ENCODE results near the gene TNIP3.
"Not testable (repeated sequence)": the region's sequence is repeated elsewhere in the genome, so short reads cannot be mapped to it uniquely, and the experiment has no call there.

The TNIP3 gene

GRCh38 chr4:121177246-121178137 lies 13.4 kb upstream of the TNIP3 start:
- no peak for DNase-seq (ENCODE audit: low spot score)

DNA sequence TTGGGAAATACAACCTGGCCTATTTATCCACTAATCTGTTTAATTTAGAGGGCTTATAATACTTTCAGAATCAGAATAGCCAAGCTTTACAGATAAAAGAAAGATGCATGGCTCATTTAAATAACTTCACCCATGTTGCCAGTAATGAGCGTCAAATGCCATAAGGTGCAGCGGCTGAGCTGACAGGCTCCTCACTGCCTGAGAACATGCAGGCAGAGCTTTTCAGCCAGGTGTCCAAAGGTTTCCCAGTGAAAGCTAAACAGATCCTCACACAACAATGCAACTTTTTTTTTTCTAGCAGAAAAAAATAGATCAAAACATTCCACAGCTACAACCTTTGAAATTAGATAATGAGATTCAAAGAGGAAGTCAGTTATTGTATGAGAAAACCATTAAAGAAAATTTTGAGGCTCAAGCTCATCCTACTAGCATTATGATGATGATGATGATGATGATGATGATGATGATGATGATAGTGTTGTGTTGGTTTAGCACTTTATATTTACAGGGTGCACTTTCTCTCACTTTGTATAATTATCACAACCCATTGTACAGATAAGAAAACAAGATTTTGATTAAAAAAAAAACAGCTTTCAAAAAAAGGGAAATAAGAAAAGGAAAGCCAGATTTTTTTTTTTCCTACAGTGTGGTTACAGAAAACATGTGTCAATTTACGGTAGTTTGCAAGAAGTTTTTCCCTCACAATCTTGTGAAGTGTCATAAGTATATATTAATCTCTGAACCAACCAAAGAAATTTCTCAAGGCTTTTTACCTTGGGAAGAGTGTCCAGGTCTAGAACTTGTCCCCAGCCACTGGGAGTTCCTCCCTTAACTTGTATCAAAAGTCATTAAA lies 12.2 kb upstream of the TNIP3 start:
- no peak for DNase-seq (ENCODE audit: low spot score)

DNA sequence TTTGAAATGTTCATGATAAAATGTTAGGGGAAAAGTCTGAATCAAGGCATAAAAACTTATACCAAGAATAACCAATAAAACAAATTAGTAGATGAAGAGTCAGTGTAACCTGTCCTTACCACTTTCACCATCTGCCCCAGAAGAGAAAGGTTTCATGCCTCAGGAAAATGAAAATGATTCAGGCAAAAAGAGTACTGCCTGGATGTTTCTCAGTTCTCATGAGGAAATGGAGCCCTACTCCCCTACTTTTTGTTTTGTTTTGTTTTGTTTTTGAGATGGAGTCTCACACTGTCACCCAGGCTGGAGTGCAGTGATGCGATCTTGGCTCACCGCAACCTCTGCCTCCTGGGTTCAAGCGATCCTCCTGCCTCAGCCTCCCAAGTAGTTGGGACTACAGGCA lies 7.4 kb upstream of the TNIP3 start:
- DNase-seq (ENCODE audit: low spot score), result not testable (repeated sequence)

DNA sequence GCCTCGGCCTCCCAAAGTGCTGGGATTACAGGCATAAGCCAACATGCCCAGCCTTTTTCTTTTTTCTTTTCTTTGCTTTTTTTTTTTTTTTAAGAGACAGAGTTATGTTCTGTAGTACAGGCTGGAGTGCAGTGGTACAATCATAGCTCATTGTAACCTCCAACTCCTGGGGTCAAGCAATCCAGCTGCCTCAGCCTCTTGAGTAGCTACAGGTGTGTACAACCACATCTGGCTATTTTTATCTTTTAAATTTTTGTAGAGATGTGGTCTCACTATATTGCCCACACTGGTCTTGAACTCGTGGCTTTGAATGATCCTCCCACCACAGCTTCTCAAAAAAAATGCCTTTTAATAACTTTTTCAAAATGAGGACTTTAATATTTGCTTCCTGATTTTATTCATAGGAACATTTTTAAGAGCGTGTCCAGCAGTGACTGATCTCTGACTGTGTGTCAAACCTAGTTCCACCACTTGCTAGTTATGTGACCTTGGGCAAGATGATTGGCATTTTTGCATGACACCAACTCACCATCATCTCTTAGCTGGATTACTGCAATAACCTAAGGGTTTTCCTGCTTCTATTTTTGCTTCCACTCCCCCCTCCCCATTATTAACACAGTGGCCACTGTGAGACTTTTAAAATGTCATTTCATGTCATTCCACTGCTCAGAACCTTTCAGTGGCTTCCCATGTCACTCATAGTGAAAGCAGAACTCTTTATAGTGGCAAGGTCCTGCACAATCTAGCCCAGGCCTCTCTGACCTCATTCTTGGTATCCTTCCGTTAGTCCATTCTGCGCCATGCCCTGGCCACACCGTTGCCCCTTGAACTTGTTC lies 4.5 kb upstream of the TNIP3 start:
- DNase-seq (ENCODE audit: low spot score), result no peak

DNA sequence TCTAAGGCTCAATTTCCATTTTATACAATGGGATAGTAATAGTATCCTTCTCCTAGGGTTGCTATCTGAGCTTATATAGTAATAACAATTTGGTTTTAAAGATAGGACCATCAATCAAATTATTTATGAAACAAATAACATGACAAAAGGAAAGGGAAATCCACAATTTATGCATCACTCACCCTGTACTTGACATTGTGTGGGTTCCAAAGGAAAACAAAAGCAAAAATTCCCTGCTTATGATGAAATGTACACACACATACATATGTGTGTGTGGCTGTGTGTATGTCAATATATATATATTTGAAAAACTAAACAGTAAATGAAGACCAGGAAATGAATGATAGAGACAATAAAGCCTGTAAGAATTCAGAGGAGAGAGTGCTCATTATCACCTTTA lies 2.9 kb upstream of the TNIP3 start:
- no peak for DNase-seq (ENCODE audit: low spot score)

- DNase-seq (ENCODE audit: low spot score), result no peak
Observed at GRCh38 chr4:121165206-121165605, 1.1 kb upstream of the TNIP3 start.

DNA sequence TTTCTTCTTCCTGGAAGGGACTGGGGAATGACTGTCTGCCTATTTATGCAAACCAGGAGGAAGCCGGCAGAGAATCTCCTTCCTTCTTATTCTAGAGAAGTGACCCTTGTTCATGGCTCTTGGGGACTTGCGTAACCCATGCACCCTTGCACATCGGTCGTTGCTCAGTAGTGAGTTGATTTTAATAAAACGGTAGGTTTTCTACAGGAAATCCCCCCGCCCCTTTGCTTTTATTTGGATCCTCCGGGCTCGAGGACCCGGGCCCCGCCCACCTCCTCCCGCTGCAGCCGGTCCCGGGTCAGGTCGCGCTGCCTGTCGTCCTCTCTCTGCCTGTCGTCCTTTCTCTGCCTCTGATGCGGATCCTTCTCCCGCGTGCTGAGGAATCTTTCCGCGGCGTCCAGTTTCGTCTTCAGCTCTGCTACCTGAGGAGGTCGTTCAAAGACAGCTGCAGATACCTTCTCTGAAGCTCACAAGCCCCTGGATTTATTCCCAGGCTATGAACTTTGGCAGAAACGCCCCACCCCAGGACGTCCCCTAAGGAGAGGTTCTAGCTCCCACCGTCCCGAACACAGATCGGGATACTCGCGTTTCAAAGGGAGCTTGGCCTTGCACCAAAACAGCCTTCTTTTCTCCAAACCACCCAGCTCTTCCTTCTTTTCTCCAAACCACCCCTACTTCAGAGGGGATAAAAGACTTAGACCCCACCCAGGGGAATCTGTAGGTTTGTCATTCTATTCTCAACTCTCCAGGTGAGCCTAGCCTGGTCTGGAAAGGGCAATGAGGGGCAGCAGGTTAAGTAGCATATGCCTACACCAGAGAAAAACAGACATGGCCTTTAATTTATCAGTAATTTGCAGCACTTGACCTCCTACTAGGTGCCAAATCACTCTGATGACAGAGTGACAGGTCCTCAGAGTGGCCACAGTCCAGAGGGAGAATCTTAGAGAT lies 7.0 kb downstream of the TNIP3 start:
- DNase-seq (ENCODE audit: low spot score), result peak; percentile 59

DNA sequence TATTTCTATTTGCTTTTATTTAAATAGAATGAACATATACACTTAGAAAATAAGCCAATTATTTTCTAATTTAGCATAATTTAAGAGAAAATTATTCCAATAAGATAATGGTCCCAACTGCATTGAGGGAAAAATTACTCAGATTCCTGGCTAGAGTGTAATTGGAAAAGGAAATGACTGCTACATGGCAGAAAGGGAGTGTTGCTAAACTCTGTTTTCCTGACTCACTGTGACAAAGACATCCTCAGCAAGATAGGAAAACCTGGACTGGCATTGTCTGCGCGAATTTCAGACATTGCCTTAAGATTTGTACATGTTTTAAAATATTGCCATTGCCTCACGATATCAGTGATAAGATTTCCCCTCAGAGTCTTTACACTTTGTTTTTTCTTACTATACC lies 8.2 kb downstream of the TNIP3 start:
- peak; percentile 68 for DNase-seq (ENCODE audit: low spot score)

GRCh38 chr4:121154103-121154515 lies 10.0 kb downstream of the TNIP3 start:
- no peak for DNase-seq (ENCODE audit: low spot score)

GRCh38 chr4:121151942-121152341 lies 12.2 kb downstream of the TNIP3 start:
- DNase-seq (ENCODE audit: low spot score), result no peak

DNA sequence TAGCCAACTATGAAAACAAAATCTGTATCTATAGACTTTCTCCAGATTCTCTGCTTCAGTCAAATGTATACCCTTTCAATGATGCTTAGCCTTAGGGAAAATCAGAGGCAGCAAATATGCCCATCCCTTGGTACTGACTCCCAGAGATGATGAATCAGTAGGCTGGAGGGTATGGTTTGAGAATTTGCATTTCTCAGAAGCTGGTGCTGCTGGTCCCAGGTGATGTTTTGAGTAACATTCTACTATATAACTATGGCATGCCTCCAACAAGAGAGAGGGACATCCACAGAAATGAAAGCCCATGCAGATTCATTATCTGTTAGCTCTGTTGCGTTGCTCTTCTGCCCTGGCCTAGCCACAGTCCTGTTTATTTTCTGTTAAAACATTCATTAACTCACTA lies 13.6 kb downstream of the TNIP3 start:
- DNase-seq (ENCODE audit: low spot score), result no peak

DNA sequence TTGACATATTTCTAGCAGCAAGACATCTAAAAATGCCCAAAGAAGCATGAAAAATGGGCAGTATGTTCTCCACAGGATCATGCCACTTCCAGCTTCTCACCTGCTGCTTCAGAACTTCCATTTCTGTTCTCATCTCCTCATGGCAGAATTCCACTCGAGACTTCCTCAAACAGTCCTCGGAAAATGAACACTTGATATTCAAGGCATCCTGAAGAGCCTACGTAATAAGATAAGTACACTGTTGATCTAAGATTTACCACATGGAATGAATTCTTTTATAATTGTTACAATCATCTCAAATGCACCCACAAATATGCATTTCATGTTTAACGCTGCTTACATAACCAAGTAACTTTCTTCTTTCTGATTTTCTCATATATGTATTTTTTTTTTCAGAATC lies 14.1 kb downstream of the TNIP3 start:
- no peak for DNase-seq (ENCODE audit: low spot score)

DNA sequence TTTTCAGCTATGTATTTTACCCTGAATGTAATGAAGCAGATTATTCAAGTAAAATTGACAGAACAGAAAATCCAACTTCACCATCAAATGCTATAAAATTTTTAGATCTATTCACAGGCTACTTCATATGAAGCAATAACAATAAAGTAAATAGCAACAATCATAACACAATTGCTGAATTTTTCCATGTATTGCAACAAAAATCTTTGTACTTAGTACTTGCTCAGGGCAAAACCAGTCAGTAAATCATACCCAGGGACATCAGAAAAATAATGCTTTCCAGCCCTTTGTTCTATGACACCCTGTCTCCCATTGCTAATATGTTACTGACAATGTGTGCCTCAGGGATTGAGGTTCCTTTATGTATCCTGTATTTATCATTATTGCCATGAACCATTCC lies 15.5 kb downstream of the TNIP3 start:
- no peak for DNase-seq (ENCODE audit: low spot score)

DNA sequence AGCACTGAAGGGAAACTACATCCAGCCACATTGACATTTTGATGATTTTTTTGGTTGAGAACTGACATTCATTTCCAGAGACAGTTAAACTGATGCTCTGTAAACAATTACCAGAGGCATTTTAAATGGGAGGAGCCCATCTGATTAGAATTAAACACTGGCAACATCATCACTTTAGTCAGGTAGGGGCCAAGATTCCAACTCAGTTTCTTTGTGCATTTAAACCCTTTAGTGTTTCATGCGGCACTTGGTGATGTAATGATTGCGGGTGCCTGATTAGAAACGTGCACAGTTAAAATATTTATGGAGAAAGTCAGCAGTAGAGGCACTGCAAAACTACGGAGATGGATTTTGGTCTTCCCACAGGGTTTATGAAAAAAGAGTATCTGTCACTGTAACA lies 16.1 kb downstream of the TNIP3 start:
- peak; percentile 11 for DNase-seq (ENCODE audit: low spot score)

- DNase-seq (ENCODE audit: low spot score), result no peak
Observed at GRCh38 chr4:121146530-121146929, 17.6 kb downstream of the TNIP3 start.

- DNase-seq (ENCODE audit: low spot score), result no peak
Observed at GRCh38 chr4:121145430-121145829, 18.7 kb downstream of the TNIP3 start.

DNA sequence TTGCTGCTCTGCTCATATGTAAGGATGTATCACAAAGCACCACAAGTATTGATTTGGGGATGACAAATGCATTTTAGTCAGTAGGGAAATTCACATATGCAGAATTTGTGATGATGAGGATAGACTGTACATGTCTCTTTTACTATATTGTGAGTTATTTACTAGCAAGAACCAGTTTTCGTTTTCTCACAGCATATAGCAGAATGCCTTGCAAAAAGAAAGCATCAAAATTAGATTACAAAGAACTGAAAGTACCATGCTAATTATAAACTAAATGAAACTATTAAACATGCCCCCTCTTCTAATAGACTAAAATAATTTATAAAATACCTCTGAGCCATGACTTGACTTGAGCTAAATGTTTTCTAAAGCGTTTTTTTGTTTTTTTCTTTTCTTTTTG lies 20.1 kb downstream of the TNIP3 start:
- no peak for DNase-seq (ENCODE audit: low spot score)

DNA sequence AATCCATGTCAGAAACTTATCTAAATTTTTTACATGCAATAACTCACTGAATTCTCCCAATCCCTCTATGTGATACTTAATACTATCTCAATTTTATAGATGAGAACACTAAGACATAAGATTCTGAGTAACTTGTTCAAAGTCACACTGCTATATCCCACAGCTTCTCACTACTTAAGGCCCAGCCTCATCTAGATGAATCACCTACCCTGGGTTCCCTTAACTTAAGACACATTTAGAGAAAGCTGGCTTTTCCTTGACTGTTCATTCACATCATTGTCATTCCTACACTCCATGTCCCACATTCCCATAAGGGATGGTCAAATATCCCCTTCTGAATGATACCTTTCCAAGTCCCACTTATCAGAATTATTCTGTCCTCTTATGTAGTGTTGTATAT lies 21.0 kb downstream of the TNIP3 start:
- no peak for DNase-seq (ENCODE audit: low spot score)

DNA sequence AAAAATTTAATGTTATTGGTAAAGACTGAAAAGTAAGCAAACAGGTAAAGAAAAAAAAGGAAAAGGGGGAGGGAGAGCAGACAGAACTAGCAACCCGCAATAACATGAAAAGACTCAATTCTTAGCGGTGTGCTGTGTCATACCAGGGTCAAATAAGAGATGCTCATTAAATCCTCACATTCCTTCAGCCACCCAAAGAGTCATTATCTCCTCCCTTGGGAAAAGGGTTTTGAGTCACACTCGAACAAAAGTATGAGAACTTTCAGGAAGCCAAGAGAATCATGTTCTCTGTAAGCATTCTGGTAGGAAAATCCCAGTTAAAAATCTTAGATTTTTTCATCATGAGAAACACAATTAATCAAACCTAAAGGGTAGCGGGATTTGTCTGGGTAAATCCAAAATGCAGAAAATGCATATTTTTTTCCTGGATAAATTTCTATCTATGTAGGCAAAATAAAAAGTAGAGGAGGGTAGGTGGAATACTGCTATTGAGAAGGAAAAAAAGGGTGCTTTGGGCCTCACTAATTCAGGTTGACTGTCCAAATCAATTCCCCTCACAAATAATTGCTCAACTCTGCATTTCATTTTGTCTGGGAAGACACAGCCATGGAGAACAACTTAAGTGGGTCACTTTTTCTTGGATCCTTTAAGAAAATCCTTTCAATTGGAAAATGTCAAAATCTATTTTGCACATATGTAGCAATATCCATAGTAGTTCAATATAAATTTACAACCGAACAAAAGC lies 23.2 kb downstream of the TNIP3 start:
- DNase-seq (ENCODE audit: low spot score), result no peak

GRCh38 chr4:121139533-121140222 lies 24.4 kb downstream of the TNIP3 start:
- DNase-seq (ENCODE audit: low spot score), result no peak

Measured in AG08396 (cell line).